ENCODE measurements around the gene ERO1B.
"Not testable (repeated sequence)": the region's sequence is repeated elsewhere in the genome, so short reads cannot be mapped to it uniquely, and the experiment has no call there.

The ERO1B gene

GRCh38 chr1:236188084-236188483 lies 93.7 kb downstream of the ERO1B start:
- not testable (repeated sequence) for DNase-seq (ENCODE audit: low spot score)

- DNase-seq (ENCODE audit: low spot score), result not testable (repeated sequence)
Observed at GRCh38 chr1:236186471-236186870, 95.3 kb downstream of the ERO1B start.

GRCh38 chr1:236185687-236186086 lies 96.1 kb downstream of the ERO1B start:
- DNase-seq (ENCODE audit: low spot score), result no peak

DNA sequence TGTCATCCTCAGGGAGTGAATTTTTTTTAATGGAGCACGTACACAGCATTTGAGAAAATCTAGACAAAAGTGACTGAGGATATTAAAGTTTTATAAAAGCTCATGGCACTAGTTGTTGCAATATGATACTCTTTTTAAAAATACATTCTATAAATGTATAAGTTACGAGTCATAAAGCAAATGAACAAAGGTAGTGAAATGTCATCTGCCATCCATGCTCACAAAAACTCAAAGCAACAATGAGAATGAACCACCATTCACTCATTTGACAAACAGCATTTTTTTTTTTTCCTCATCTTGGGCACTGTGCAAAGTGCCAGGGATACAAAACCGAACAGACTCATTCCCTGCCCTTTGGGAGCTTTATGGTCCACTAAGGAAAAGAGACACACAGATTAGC lies 100.7 kb downstream of the ERO1B start:
- no peak for DNase-seq (ENCODE audit: low spot score)

DNA sequence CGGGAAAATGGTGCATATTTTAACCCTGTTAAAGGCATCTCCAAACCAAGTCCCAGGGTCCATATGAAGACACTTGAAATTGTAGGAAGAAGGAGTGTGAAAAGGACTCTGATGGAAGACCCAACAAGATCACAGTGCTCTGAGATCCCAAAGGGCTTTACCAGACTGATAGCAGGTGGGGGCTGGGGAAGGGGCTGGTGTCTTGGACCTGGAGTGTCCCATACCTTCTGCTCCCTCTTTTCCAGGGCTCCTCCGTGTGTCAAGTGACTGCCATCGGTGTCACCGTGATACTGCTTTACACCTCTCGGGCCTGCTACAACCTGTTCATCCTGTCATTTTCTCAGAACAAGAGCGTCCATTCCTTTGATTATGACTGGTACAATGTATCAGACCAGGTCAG lies 102.1 kb downstream of the ERO1B start:
- no peak for DNase-seq (ENCODE audit: low spot score)

DNA sequence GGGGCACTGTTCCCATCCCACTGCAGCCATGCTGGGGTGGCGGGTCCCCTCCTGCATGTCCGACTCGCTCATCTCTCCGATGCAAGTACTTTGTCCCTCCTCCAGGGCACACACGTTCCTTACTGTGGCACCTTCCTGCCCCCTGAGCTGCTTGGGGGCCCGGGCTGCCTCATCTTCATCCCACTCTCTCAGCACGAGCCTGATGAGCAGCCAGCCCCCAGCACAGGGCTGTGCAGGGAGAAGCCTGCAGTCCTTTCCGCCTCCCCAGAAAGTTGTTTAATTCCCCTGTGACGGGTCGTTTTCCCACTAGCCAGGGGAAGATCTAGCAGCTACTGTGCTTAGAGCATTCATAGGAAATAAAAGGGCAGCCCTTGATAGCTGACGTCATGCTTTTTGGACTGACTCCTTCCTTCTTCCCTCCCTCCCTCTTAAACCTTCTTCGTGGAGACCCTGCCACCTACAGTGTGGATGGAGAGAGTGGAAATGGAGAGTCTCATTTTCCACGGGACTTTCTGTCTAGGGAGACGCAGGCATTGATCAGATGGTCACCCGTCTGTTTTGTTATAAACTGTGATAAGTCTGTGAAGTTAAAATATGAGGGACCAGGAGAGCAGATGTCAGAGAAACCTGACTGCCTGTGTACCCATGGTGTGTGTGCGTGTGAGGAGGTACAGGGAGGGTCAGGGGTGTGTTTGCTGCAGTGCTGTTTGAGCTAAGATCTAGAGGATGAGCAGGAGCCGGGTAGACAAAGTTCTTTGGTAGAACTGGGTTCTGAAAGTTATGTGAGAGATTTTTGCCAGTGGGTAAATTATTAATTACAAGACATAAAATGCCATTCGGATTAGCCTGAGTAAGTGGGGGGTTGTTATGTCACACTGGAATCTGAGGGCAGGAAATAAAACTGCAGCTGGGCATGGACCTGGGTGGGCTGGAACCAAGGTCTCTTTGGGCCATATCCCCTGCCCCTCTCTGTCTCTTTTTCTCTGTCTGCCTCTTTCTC lies 105.1 kb downstream of the ERO1B start:
- DNase-seq (ENCODE audit: low spot score), result no peak

- no peak for DNase-seq (ENCODE audit: low spot score)
Observed at GRCh38 chr1:236175642-236176336, 106.0 kb downstream of the ERO1B start.

DNA sequence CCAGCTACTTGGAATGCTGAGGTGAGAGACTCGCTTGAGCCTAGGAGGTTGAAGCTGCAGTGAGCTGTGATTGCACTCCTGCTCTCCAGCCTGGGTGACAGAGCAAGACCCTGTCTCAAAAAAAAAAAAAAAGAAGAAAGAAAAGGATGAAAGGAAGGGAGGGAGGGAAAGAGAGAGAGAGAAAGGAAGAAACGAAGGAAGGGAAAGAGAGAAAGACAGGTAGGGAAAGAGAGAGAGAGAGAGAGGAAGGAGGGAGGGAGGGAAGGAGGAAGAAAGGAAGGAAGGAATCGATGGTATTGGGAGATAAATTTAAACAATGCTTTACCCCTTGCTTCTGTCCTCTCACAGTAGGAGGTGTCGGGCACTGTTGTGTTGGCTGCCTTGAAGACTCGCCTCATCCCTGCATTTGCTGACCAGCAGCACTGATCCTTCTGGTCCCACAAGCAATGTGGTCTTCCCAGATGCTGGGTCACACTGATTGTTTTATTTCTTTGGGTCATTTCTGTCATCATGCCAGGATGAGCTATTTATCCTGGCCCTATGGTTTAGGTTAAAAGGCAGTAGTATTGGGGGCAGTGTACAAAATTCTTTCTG lies 108.5 kb downstream of the ERO1B start:
- no peak for DNase-seq (ENCODE audit: low spot score)

- no peak for DNase-seq (ENCODE audit: low spot score)
Observed at GRCh38 chr1:236172041-236172579, 109.6 kb downstream of the ERO1B start.

DNA sequence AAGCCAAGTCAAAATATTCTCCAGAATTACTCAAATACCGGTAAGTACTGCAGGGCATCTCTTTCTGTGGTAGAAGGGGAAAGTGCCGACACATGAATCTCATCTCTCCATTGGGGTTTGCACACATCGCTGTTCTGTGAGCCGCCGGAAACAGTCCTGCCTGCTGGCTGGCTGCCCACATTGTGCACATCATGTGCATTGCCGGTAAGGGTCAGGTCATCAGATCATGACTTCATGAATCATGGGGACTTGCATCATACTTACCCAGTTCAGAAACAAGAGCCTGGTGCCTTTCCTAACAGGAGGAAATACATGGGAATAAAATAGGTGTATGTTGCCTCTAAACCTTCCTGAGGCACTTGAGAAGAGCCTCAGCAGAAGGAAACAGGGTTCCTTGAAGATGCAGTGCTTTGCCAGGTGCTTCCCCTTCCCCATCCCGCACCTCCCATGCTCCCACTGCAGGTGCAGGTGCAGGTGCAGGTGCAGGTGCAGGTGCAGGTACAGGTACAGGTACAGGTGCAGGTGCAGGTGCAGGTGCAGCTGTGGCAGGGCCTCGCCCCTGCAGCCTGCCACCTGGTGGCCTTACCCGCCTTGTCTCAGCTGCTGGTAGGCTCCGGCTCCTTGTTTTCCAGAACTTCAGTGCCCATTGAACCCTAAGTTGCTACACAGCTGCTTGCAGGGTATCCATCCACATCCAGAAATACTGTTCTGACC lies 112.9 kb downstream of the ERO1B start:
- peak; percentile 28 for DNase-seq (ENCODE audit: low spot score)

- DNase-seq (ENCODE audit: low spot score), result no peak
Observed at GRCh38 chr1:236167578-236167977, 114.2 kb downstream of the ERO1B start.

- DNase-seq (ENCODE audit: low spot score), result no peak
Observed at GRCh38 chr1:236167154-236167553, 114.6 kb downstream of the ERO1B start.

DNA sequence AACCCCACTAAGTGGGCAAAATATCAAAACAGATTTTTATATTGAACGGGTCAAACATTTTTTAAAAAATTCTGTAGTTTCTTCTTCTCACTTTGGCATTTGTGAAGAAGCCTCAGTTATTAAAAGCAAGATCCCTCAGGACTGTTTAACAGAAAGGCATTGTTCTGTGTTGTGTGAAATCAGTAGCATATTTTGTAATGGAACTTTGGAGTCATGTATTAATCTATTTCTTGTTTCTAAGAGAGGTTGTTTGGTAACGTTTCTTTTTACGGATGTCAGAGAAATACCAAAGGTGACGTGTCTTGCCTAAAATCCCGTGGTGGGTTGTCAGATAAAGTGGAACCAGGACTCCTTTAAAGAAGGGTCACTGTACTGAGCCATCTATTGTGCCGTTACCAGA lies 115.7 kb downstream of the ERO1B start:
- DNase-seq (ENCODE audit: low spot score), result no peak

Data from activated CD4-positive, alpha-beta T cell treated with anti-CD3 and anti-CD28 coated beads, Interleukin-2, Interleukin-4, amounts not matched to agents 100 ng/mL and 50 ng/mL, durations not matched to agents 16 hours and 8 hours (primary cell).